ENCODE measurements around the gene RXFP2.

The RXFP2 gene

DNA sequence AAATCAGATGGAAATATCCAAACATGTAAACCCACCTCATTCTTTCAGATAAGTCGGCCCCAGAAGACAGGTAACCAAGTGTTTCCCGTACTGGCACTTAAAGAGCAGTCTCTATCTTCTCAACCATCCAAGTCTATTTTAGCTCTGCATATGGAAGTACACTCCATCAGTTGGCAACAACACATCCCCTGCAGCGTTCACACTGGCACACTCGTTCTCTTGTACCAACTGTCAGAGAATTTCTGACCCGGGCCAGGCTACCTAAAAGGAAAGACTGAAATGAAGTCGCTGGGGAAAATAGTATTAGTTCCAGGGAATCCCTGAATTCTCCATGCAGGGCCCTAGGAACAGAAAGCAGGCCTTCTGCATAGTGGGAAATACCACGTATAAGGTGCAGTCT is 109.3 kb downstream of the RXFP2 start:
- TF ChIP-seq GABPA (IDR thresholded peaks at IDR 0.05; ENCODE audit: low read depth) (no peak), SPI1 (IDR thresholded peaks at IDR 0.05; ENCODE audit: borderline replicate concordance, low read depth) (no peak), POLR2AphosphoS5 (IDR thresholded peaks at IDR 0.05; ENCODE audit: low read depth) (no peak)
- TF ChIP-seq, protein P1, sequence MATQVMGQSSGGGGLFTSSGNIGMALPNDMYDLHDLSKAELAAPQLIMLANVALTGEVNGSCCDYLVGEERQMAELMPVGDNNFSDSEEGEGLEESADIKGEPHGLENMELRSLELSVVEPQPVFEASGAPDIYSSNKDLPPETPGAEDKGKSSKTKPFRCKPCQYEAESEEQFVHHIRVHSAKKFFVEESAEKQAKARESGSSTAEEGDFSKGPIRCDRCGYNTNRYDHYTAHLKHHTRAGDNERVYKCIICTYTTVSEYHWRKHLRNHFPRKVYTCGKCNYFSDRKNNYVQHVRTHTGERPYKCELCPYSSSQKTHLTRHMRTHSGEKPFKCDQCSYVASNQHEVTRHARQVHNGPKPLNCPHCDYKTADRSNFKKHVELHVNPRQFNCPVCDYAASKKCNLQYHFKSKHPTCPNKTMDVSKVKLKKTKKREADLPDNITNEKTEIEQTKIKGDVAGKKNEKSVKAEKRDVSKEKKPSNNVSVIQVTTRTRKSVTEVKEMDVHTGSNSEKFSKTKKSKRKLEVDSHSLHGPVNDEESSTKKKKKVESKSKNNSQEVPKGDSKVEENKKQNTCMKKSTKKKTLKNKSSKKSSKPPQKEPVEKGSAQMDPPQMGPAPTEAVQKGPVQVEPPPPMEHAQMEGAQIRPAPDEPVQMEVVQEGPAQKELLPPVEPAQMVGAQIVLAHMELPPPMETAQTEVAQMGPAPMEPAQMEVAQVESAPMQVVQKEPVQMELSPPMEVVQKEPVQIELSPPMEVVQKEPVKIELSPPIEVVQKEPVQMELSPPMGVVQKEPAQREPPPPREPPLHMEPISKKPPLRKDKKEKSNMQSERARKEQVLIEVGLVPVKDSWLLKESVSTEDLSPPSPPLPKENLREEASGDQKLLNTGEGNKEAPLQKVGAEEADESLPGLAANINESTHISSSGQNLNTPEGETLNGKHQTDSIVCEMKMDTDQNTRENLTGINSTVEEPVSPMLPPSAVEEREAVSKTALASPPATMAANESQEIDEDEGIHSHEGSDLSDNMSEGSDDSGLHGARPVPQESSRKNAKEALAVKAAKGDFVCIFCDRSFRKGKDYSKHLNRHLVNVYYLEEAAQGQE (IDR thresholded peaks at IDR 0.05; ENCODE audit: insufficient replicate concordance, low read depth): no peak
- TF ChIP-seq, protein P2, sequence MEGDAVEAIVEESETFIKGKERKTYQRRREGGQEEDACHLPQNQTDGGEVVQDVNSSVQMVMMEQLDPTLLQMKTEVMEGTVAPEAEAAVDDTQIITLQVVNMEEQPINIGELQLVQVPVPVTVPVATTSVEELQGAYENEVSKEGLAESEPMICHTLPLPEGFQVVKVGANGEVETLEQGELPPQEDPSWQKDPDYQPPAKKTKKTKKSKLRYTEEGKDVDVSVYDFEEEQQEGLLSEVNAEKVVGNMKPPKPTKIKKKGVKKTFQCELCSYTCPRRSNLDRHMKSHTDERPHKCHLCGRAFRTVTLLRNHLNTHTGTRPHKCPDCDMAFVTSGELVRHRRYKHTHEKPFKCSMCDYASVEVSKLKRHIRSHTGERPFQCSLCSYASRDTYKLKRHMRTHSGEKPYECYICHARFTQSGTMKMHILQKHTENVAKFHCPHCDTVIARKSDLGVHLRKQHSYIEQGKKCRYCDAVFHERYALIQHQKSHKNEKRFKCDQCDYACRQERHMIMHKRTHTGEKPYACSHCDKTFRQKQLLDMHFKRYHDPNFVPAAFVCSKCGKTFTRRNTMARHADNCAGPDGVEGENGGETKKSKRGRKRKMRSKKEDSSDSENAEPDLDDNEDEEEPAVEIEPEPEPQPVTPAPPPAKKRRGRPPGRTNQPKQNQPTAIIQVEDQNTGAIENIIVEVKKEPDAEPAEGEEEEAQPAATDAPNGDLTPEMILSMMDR (IDR thresholded peaks at IDR 0.05; ENCODE audit: insufficient read depth, low read length): no peak
- H3K27me3 ChIP-seq (ENCODE audit: insufficient read depth, poor library complexity, severe bottlenecking): peaks cover 24% of the 10 kb centered on the region
- no peak for DNase-seq (ENCODE audit: low read depth in 1 of 2, low spot score in 1 of 2)

DNA sequence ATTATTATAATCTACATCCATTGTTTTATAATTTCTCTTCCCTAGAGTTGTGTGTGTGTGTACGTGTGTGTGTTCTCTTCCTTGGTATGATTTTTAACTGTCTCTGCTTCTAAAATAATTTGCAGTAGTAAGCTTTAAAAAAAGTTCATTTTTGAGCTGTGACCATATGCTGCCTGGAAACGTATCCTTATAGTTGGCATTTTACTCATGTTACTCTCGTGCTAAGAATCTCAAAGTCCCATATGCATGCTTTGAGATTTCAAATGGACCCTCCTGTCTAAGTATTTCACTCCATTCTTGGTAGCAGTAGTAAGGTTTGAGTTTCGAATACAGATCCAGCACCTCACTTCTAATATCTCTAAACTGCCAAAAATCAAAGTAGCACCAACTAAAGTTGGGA is 109.9 kb downstream of the RXFP2 start:
- TF ChIP-seq GABPA (IDR thresholded peaks at IDR 0.05; ENCODE audit: low read depth) (no peak), POLR2AphosphoS5 (IDR thresholded peaks at IDR 0.05; ENCODE audit: low read depth) (no peak), SPI1 (IDR thresholded peaks at IDR 0.05; ENCODE audit: borderline replicate concordance, low read depth) (no peak)
- TF ChIP-seq, protein P1 (IDR thresholded peaks at IDR 0.05; ENCODE audit: insufficient replicate concordance, low read depth): no peak
- TF ChIP-seq, protein P2 (IDR thresholded peaks at IDR 0.05; ENCODE audit: insufficient read depth, low read length): no peak
- H3K27ac ChIP-seq (replicated peaks): no peak overlapping the region
- H3K27me3 ChIP-seq (ENCODE audit: insufficient read depth, poor library complexity, severe bottlenecking): peaks cover 24% of the 10 kb centered on the region
- no peak for DNase-seq (ENCODE audit: low read depth in 1 of 2, low spot score in 1 of 2)
- H3K4me3 ChIP-seq (replicated peaks; ENCODE audit: insufficient read depth, low read length): no peak overlapping the region

More for the DNA sequence above, 109.3 kb downstream of the RXFP2 start:
- no peak overlapping the region for H3K4me3 ChIP-seq (replicated peaks; ENCODE audit: insufficient read depth, low read length)
- no peak overlapping the region for H3K27ac ChIP-seq (replicated peaks)

DNA sequence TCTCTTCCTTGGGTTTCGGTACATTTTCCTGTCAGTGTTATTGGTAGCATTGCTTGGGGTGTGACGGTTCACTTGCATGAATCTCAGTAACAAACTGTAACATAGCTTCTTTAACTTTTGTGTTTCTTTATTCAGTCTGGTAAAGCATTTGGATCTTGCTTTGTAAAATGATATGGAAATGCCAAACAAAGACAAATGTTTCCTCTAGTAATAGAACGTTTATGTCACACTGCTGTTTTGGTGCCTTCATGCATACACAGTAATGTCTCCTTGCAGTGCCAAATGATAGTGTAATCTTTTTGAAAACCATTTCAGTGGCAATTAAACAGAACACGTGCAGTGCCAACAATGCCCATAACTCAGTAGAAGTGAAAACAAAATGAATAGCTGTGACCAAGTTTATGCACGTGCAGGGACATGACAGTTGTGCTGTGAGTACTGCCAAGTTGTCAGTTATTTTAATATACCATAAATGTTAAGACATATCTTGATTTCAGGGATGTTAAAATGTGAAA is 110.8 kb downstream of the RXFP2 start:
- TF ChIP-seq POLR2AphosphoS5 (IDR thresholded peaks at IDR 0.05; ENCODE audit: low read depth) (no peak), GABPA (IDR thresholded peaks at IDR 0.05; ENCODE audit: low read depth) (no peak), SPI1 (IDR thresholded peaks at IDR 0.05; ENCODE audit: borderline replicate concordance, low read depth) (no peak)
- TF ChIP-seq, protein P1 (IDR thresholded peaks at IDR 0.05; ENCODE audit: insufficient replicate concordance, low read depth): no peak
- TF ChIP-seq, protein P2 (IDR thresholded peaks at IDR 0.05; ENCODE audit: insufficient read depth, low read length): no peak
- Histone ChIP-seq H3K27me3 (ENCODE audit: insufficient read depth, poor library complexity, severe bottlenecking) (peaks cover 18% of the 10 kb centered on the region), H3K4me3 (replicated peaks; ENCODE audit: insufficient read depth, low read length) (no peak overlapping the region), H3K27ac (replicated peaks) (no peak overlapping the region)
- no peak for DNase-seq (ENCODE audit: low read depth in 1 of 2, low spot score in 1 of 2)
